Uterus (tissue), 2 donors: ENCODE results near the gene IRX2.

Experiments used
- CTCF ChIP-seq, 4 experiments: fragments of 200-600 bp in 2 of 4; fragments of 450-650 bp in 2 of 4; sonication (generic) in 2 of 4; IDR thresholded peaks; one replicate each; pipeline ENCODE4 v1.5.1; 2016 to 2019; ENCODE audit warnings: antibody characterized with exemption in 4 of 4, mild to moderate bottlenecking in 2 of 4, moderate library complexity in 1 of 4
- POLR2A ChIP-seq, 2 donors: fragments of 450-650 bp; IDR thresholded peaks; one replicate each; pipeline ENCODE4 v1.6.1; 2016; ENCODE audit warnings: antibody characterized with exemption in 2 of 2, mild to moderate bottlenecking in 1 of 2, moderate library complexity in 1 of 2

DNA sequence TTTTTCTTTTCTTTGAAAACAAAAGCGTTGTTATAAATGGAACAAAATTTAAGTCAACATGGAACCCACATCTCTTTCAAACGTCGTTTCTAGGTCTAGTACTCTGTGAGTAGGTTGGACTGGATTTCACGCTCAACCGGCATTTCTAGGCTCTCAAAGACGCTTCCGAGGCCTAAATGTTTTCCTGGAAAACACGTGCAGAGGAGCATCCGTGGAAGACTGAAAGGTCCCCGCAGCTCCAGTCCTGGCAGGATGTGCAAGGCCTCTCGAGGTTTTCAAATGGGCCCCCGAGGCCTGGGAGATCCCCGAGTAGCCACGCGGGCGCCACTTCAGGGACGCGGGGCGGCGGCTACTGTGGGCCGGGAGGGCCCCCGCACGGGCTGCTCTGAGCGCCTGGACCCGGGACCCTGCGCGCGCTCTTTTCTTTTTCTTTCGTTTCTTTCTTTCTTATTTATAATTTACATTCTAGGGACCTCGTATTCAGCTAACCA lies 4.2 kb upstream of the IRX2 start:
- TF ChIP-seq CTCF (IDR thresholded peaks at IDR 0.05): no peak
- TF ChIP-seq POLR2A (IDR thresholded peaks at IDR 0.05): no peak
